GM12873 (cell line): ENCODE data around the gene LOXHD1.

Source experiments
- TF ChIP-seq, protein P1 (sequence below): IDR thresholded peaks from 2 replicates; pipeline ENCODE4 v1.5.1; 2012; ENCODE audit warnings: low read depth, mild to moderate bottlenecking, moderate library complexity, low read length, control low read depth; ENCODE audit not compliant: insufficient read depth; ENCODE audit errors: missing control alignments

The LOXHD1 gene

DNA sequence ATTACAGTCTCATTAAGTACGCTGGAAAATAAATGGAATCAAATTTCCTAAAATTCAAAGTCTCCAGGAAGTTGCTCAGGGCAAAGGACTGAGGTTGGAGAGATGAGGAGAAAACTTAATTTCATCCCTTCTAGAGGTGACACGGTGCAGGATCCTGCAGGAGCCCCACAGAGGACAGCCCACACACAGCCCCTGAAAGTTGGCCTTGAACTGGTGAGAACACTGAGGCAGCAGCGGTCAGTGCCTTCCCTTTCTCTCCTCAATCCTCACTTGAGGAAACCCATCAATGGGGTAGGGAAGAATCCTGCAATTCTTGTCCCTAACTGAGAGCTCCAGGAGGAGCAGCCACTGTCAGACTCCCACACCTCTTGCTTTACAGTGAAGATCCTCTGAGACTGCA, 37.5 kb downstream of the LOXHD1 start:
- TF ChIP-seq, protein P1, sequence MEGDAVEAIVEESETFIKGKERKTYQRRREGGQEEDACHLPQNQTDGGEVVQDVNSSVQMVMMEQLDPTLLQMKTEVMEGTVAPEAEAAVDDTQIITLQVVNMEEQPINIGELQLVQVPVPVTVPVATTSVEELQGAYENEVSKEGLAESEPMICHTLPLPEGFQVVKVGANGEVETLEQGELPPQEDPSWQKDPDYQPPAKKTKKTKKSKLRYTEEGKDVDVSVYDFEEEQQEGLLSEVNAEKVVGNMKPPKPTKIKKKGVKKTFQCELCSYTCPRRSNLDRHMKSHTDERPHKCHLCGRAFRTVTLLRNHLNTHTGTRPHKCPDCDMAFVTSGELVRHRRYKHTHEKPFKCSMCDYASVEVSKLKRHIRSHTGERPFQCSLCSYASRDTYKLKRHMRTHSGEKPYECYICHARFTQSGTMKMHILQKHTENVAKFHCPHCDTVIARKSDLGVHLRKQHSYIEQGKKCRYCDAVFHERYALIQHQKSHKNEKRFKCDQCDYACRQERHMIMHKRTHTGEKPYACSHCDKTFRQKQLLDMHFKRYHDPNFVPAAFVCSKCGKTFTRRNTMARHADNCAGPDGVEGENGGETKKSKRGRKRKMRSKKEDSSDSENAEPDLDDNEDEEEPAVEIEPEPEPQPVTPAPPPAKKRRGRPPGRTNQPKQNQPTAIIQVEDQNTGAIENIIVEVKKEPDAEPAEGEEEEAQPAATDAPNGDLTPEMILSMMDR: no peak

DNA sequence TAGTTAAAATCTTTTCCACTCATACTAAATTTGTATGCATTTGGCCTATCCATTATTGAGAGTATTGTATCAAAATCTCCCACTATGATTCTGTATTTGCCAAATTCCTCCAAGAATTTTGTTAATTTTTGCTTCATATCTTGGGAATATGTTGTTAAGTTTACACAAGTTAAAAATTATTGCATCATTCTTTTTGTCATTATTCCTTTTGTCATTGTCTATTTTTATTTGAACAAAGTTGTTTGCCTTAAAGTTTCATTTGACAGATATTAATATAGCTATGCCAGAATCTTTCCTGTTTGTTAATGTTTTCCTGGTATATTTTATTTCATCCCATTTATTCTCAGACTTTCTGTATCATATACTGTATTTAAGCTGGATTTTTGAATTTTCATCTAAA, 41.3 kb downstream of the LOXHD1 start:
- TF ChIP-seq, protein P1: no peak

DNA sequence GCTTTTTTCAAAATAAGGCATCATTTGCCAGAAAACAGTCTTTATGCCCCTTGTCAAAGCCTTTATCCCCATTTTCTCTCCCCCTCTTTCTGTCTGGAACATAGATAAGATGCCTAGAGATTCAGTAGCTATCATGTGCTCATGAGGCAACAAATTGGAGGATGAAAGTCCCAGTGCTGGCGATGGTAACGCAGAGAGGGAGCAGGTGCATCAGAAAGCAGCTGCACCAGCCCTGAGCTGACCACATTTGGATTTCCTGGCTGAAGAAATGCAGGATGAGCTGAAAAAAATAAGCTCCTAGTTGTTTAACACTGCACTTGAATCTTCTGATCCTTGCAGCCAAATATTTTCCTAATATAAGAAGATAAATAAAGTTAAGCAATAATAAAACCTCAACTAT, 48.0 kb downstream of the LOXHD1 start:
- TF ChIP-seq, protein P1: no peak

DNA sequence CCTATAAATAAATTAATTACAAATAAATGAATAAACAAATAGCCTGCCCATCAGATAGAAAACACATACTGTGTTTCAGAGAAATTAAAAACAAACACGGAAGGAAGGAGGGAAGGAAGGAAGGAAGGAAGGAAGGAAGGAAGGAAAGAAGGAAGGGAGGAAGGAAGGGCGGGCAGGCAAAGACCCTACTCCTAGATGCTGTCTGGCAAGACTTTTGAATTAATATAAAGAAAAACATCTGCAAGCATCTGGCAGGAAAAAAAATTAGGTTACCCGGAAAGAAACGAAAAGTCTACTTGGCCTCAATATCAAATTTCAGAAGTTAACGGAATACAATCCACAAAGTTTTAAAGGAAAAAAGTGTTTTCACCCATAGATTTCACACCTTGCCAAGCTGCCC, 49.1 kb downstream of the LOXHD1 start:
- TF ChIP-seq, protein P1: no peak

DNA sequence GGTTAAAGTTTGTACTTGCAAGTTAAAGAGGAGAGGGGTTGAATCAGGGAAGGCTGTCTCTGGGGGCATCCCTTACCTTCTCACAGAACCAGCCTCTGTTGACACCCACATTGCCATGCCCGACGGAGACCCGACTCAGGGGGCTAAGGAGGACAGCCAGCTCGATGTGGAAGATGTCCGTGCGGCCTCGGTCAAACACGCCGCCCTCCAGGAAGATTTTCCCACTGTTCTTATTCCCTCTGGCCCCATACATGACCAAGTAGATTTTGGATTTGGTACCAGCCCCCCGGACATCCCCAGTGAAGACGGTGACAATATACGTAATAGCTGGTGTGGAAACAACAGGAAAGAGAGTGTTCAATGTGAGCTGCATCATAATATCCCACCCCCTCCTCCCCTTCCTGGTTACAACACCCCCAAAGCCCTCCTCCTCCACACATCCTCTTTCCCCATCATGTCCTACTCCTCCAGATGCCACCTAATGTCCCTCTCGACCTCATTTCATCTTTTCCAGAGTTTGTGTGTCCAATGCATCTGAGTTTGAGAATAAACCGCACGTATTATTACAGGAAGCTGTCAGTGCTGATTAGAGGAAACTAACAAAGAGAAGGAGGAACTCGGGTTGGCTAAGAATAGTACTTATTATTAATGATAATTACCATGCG, 55.7 kb downstream of the LOXHD1 start:
- TF ChIP-seq, protein P1: no peak

DNA sequence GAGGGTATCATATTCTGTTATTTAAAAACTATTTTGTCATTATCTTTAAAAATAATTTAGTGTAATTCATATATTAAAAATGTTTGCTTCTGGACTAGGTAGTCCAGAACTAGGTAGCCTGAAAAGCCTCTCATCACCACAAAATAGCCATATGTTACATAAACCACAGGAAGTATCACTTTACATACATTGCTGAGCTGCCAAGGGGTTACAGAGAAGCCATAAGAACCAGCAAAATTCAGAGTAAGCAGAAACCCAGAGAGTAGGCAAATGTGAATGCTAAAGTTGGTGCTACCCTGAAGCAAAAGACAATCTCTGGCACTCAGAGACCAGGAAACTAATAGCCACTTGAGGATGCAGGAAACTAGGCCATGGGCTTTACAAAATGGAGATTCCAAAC, 60.9 kb downstream of the LOXHD1 start:
- TF ChIP-seq, protein P1: no peak

DNA sequence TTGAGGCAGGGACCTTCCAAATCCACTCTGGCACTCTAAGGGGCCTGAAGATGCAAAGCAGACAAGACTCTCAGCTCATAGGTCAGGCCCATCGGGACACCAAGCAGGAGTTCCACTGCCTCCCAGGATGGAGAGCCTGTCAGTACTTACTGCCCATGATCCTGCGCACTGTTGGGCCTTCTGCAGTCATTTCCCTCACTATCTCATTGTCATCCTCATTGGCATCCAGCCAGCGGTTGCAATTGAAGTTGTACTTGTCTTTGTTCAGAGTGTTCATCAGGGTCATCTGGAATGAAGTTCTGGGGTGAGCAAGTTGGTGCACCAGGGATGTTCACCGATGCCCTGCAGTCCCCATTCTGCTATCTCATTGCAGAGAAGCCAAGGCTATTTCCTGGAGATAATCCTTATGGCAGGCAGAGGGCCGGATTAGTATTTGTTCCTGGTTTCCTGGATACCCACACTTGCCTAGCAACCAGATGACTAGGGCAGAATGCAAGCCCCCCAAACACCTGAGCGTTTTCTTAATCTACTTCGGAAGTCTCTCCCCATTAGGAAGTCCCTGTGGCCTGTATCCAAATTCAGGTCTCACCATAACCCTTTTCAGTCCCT, 65.1 kb downstream of the LOXHD1 start:
- TF ChIP-seq, protein P1: no peak
